A204.1 (cell line): ENCODE measurements around the gene CYP1A2.

Experiments
- FAIRE-seq: peaks from 2 replicates; lab custom pipeline; 2012; peaks lifted over from hg19 to GRCh38; lab: Jason Lieb, UNC

The CYP1A2 gene

DNA sequence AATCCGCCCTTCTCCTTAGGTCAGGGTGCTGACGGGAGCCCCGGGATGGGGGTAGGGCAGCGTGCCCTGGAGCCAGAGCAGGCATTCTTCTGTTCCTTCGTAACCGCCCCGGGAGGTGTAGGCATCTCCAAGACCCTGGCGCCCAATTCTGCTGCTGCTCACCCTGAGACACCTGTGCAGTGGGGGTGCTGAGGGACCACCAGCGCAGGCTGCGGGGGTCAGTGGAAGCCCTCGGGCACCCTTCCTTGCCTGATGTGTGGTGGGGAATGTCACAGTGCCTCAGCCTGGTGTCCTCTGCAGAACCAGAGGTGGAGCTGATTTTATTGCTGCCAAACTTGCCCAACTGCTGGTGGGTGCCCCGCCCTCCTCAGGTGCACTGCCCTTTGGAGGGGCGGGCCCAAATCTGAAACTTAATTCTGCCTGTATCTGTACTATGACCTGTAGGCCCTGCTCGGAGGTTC is 40.6 kb downstream of the CYP1A2 start:
- FAIRE-seq, result no peak

GRCh38 chr15:74789741-74790079 is 41.1 kb downstream of the CYP1A2 start:
- no peak for FAIRE-seq

GRCh38 chr15:74790080-74790916 is 41.7 kb downstream of the CYP1A2 start:
- FAIRE-seq, result no peak

- no peak for FAIRE-seq
Observed at GRCh38 chr15:74791007-74791406, 42.4 kb downstream of the CYP1A2 start.

GRCh38 chr15:74791667-74792066 is 43.0 kb downstream of the CYP1A2 start:
- no peak for FAIRE-seq

GRCh38 chr15:74792227-74793016 is 43.8 kb downstream of the CYP1A2 start:
- FAIRE-seq, result no peak

GRCh38 chr15:74793135-74794028 is 44.7 kb downstream of the CYP1A2 start:
- FAIRE-seq, result no peak

- FAIRE-seq, result no peak
Observed at GRCh38 chr15:74794248-74794969, 45.8 kb downstream of the CYP1A2 start.

GRCh38 chr15:74794970-74795349 is 46.3 kb downstream of the CYP1A2 start:
- FAIRE-seq, result no peak

DNA sequence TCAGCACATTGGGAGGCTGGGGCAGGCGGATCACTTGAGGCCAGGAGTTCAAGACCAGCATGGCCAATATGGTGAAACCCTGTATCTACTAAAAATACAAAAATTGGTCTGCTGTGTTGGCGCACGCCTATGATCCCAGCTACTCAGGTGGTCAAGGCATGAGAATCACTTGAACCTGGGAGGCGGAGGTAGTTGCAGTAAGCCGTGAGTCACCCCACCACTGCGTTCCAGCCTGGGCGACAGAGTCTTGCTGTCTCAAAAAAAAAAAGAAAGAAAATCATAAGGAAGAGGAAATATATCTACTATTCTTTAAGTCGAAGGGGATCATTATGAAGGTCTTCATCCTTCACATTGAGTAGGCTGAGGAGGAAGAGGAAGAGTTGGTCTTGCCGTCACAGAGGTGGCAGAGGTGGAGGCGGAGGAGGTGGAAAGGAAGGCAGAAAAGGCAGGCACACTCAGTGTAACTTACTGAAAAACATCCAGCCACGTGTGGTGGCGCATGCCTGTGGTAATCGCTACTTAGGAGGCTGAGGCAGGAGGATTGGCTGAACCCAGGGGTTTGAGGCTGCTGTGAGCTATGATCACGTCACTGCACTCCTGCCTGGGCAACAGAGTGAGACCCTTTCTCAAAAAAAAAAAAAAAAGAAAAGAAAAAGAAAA is 47.5 kb downstream of the CYP1A2 start:
- FAIRE-seq, result no peak

DNA sequence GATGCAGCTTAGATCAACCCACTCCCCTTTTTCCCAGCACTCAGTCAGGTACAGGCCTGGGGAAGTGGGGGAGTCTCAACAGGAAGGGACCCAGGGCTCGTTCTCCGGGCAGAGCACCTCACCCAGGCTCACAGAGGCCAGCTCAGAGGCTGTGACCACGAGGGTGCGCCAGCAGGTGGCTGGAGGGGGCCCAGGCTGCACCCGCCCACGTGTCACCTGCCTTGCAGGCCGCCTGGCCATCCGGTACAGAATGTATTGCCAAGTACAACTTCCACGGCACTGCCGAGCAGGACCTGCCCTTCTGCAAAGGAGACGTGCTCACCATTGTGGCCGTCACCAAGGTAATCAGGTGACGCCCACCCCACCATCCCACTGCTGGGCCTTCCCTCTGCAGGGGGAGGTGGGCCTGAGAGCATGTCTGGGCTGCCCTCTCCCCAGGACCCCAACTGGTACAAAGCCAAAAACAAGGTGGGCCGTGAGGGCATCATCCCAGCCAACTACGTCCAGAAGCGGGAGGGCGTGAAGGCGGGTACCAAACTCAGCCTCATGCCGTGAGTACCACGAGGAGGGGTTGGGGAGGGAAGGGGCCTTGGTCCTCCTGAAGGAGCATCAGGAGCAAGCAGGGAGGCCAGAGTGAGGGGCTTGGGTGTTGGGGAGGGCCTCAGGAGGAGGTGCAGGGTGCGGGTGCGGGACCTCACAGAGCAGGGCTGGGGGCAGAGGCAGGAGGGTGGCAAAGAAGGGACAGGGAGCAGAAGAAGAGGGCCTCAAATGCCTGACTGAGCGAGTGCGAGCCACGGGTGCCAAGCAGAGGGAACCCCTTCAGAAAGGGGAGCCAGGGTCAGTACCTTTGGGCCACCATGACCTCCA is 50.0 kb downstream of the CYP1A2 start:
- no peak for FAIRE-seq

- FAIRE-seq, result no peak
Observed at GRCh38 chr15:74799255-74799855, 50.7 kb downstream of the CYP1A2 start.

DNA sequence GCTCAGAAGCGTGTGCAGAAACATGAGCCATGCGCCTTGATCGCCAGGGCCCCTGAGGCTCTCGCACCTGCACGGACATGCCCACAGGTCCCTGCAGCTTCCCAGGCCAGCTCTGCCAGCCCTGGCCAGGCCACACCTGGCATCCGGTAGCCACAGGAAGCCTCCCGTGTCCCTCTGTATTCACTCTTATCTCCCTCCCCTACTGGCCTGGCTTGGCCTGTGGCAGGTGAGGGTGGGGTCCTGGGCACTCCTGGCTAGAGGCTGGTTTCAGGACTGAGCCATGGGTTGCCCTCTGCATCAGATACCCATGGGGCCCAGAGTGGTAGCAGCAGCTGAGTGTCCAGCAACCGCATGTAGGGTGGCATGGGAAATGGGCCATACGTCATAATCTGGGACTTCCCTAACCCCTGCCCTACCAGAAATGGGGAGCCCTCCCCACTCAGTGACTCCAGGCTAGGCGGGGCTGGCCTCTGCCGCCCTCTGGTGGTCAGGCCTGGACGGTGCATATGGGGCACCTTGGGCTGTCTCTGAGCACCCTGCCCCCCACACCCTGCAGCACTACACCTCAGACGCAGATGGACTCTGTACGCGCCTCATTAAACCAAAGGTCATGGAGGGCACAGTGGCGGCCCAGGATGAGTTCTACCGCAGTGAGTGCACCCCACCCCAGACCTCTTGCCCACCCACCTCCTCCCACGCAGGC is 51.4 kb downstream of the CYP1A2 start:
- no peak for FAIRE-seq

DNA sequence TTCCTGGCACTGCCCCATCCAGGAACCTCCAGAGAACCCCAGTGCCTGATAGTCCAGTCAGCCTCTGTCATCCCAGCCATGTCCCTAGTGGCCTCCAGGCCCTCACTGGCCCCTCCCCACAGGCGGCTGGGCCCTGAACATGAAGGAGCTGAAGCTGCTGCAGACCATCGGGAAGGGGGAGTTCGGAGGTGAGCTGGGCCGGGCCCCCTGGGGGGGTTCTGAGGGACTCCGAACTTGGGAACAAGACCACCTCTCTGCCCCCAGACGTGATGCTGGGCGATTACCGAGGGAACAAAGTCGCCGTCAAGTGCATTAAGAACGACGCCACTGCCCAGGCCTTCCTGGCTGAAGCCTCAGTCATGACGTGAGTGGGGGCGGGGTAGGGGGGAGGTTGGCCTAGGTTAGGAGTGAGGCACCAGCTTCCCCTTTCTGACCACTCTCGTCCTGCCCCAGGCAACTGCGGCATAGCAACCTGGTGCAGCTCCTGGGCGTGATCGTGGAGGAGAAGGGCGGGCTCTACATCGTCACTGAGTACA is 52.0 kb downstream of the CYP1A2 start:
- no peak for FAIRE-seq

GRCh38 chr15:74801311-74801997 is 52.8 kb downstream of the CYP1A2 start:
- no peak for FAIRE-seq

DNA sequence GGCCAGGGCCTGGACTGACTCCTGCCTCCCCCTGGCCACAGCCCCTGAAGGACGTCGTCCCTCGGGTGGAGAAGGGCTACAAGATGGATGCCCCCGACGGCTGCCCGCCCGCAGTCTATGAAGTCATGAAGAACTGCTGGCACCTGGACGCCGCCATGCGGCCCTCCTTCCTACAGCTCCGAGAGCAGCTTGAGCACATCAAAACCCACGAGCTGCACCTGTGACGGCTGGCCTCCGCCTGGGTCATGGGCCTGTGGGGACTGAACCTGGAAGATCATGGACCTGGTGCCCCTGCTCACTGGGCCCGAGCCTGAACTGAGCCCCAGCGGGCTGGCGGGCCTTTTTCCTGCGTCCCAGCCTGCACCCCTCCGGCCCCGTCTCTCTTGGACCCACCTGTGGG is 53.6 kb downstream of the CYP1A2 start:
- no peak for FAIRE-seq

GRCh38 chr15:74802862-74803447 is 54.3 kb downstream of the CYP1A2 start:
- no peak for FAIRE-seq

DNA sequence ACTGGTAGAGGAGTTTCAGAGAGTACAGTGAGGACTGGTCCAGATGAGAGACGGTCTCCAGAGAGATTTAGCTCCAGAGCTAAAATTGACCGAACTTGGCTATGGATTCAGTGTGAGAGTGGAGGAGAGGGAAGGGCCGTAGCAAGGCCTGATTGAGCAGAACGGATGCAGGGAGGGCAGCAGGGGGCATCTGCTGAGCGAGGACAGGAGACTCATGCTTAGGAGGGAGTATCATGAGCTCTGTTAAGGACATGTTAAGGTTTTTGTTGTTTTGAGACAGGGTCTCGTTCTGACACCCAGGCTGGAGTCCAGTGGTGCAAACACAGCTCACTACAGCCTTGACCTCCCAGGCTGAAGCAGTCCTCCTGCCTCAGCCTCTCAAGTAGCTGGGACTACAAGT is 56.3 kb downstream of the CYP1A2 start:
- no peak for FAIRE-seq
